ENCODE measurements around the gene COQ3.

The COQ3 gene

DNA sequence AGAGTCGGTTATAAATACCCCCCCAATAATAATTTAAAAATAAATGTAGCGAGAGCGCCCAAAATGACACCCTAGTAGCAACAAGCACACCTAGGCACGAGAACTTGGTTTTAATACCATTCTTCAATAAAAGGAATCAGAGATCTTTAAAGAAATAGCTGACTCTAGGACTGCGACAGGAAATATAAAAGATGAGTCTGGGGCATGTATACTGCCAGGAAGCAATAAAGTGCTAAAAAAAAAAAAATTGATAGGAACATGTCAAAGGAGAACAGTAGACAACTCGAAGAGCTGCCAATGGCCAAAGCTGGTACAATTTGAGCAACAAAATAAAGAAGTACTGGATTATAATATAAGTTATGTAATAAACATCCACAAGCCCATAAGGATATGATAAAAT lies 28.9 kb upstream of the COQ3 start:
- TF ChIP-seq POLR2AphosphoS5 (IDR thresholded peaks at IDR 0.05; ENCODE audit: low read depth, low read length) (no peak), POLR2A (IDR thresholded peaks at IDR 0.05; ENCODE audit: low read depth, low read length) (no peak), TAF1 (IDR thresholded peaks at IDR 0.05; ENCODE audit: borderline replicate concordance, low read depth, low read length) (no peak)
- DNase-seq (ENCODE audit: insufficient read length), result no peak
- FAIRE-seq, result no peak

DNA sequence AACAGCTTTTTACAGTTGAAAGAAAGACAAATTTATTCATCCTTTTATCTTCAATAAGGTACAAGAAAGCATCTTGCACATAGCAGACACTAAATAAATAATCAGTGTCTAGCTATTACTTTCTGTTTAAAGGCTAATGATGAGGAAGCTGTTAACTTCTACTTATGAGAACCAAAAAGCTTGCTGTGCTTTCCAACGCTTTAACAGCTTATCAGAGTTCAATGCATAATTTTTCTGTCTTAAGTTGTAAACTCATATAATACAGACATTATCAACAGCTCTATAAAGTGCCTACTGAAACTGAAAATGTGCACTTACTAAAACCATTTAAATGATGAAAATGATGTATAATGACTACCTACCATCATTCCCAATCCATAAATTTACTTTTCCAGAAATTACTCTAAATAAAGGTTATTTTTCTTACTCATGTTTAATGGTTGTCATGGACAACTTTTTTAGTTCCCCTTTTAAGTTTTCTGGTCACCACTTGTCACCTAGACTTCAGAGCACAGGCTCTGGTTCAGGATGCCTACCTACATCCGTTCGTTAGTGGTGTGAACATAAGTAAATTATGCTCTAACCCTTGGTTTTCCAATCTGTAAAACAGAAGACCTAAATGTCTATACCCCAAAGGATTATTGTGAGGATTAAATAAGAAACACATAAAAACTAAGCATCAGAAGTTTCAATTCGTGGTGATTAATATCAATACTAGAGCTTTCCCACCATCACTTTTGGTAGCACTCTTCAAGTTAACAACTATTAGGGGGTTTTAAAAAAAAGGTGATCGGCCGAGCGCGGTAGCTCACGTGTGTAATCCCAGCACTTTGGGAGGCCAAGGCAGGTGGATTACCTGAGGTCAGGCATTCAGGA lies 23.1 kb upstream of the COQ3 start:
- no peak for DNase-seq (ENCODE audit: insufficient read length)
- peak; percentile 66 for FAIRE-seq
- no peak for TF ChIP-seq POLR2AphosphoS5 (IDR thresholded peaks at IDR 0.05; ENCODE audit: low read depth, low read length)
- no peak for TF ChIP-seq TAF1 (IDR thresholded peaks at IDR 0.05; ENCODE audit: borderline replicate concordance, low read depth, low read length)
- no peak for TF ChIP-seq POLR2A (IDR thresholded peaks at IDR 0.05; ENCODE audit: low read depth, low read length)

DNA sequence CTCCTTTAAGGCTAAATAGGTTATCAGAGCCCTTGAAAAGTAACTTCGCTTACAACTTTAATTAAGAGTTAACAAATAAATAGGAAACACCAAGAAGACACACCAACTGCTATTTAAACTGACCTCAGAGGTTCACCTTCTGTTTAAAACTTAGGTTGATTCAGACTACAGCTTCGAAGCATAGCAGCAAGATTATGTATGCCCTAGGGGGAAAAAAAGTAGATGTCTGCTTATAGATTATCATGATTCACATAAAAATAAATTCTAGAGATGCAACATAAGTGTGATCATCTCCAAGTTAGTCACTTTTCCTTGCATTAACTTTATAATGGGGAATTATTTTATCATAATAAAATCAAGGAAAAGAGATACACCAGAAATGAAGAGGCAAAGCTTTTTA lies 22.2 kb upstream of the COQ3 start:
- DNase-seq (ENCODE audit: insufficient read length) (no peak), FAIRE-seq (no peak)
- TF ChIP-seq POLR2A (IDR thresholded peaks at IDR 0.05; ENCODE audit: low read depth, low read length), result no peak
- TF ChIP-seq TAF1 (IDR thresholded peaks at IDR 0.05; ENCODE audit: borderline replicate concordance, low read depth, low read length), result no peak
- TF ChIP-seq POLR2AphosphoS5 (IDR thresholded peaks at IDR 0.05; ENCODE audit: low read depth, low read length), result no peak

DNA sequence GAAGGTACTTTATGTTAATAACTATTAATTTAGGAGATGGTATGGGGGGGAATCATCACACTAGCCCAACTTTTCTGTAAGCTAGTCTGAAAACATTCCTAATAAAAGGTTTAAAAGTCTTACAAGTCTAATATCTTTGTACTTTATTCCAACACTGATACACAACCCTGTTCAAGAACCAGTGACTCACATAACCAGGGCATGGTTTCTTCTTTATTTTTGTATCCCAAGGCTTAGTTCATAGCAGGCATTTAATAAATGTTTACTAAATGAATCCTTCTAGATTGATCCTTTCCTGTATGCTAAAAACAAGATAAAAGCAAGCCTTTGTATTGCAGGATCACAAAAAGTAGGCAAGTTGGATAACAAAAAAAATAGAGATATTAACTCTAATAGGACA lies 21.5 kb upstream of the COQ3 start:
- no peak for TF ChIP-seq POLR2AphosphoS5 (IDR thresholded peaks at IDR 0.05; ENCODE audit: low read depth, low read length)
- no peak for TF ChIP-seq TAF1 (IDR thresholded peaks at IDR 0.05; ENCODE audit: borderline replicate concordance, low read depth, low read length)
- TF ChIP-seq POLR2A (IDR thresholded peaks at IDR 0.05; ENCODE audit: low read depth, low read length), result no peak
- FAIRE-seq (no peak), DNase-seq (ENCODE audit: insufficient read length) (no peak)

DNA sequence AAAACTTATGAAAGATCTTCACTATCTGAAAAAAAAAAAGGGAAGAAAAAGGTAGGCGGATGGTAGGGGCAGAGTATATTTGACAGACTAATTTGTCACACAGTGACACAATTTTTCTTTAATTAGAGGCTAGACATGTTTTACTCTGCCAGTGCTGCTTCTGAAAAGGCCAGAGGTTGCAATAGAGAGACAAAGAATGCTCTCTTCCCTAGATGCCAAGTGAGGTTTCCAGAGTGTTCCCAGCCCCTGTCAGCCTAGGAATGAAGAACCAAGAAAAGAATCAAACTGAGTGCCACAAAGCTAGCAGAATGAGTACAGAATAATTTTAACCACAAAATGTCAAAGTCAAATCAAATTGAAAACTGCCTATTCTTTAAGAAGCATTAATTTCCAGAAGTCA lies 18.1 kb upstream of the COQ3 start:
- FAIRE-seq (no peak), DNase-seq (ENCODE audit: insufficient read length) (no peak)
- TF ChIP-seq POLR2AphosphoS5 (IDR thresholded peaks at IDR 0.05; ENCODE audit: low read depth, low read length) (no peak), POLR2A (IDR thresholded peaks at IDR 0.05; ENCODE audit: low read depth, low read length) (no peak)

DNA sequence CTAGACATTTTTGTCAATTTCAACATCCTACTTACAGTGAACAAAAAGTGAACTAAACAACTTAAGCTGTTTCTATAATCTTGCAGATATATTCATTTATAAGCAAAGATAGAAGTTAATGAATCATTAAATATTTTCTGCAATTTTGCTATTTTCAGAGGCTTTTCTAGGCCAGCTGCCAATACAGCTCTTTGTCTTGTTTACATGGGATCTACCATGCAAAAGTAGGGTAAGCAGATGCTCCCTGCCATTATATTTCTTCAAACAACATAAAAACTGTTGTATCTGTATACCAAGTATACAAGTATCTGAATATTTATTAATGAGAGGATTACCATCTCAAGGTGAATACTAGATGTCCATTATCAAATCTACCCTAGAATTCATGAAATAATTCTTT lies 15.7 kb upstream of the COQ3 start:
- FAIRE-seq, result no peak
- TF ChIP-seq POLR2AphosphoS5 (IDR thresholded peaks at IDR 0.05; ENCODE audit: low read depth, low read length), result no peak
- TF ChIP-seq POLR2A (IDR thresholded peaks at IDR 0.05; ENCODE audit: low read depth, low read length), result no peak
- no peak for TF ChIP-seq TAF1 (IDR thresholded peaks at IDR 0.05; ENCODE audit: borderline replicate concordance, low read depth, low read length)

DNA sequence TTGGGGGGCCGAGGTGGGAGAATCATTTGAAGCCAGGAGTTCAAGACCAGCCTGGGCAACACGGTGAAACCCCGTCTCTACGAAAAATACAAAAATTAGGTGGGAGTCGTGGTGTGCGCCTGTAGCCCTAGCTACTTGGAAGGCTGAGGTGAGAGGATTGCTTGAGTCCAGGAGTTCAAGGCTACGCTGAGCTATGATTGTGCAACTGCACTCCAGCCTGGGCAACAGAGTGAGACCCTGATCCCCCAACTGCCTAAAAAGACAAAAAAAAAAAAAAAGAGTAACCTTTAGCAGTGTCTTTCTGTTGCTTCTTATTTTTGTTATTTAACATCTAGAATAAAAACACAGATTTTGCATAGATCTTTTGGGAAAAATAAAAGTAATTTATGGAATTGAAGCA lies 13.1 kb upstream of the COQ3 start:
- DNase-seq (ENCODE audit: insufficient read length), result no peak
- no peak for TF ChIP-seq POLR2AphosphoS5 (IDR thresholded peaks at IDR 0.05; ENCODE audit: low read depth, low read length)
- TF ChIP-seq POLR2A (IDR thresholded peaks at IDR 0.05; ENCODE audit: low read depth, low read length), result no peak
- no peak for TF ChIP-seq TAF1 (IDR thresholded peaks at IDR 0.05; ENCODE audit: borderline replicate concordance, low read depth, low read length)
- no peak for FAIRE-seq

More for the DNA sequence above, 15.7 kb upstream of the COQ3 start:
- DNase-seq (ENCODE audit: insufficient read length), result no peak

DNA sequence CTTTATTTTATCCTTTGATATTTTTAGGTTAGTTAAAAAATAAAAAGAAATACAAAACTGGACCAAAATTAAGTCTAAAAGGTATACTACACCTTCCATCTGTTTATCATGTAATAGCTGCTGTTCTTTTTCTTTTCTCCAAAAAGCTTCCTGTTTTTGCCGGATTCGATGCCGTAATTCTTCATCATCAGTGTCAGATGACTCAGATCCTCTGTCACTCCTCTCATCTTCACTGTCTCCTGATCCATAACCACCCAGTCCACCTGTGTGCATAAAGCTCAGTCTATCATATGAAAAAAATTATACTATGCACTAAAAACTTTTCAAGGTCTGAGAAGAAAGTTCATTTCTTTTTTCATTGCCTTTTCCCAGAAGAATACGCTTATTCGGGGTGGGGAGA lies 8.5 kb upstream of the COQ3 start:
- TF ChIP-seq POLR2AphosphoS5 (IDR thresholded peaks at IDR 0.05; ENCODE audit: low read depth, low read length), result no peak
- no peak for TF ChIP-seq TAF1 (IDR thresholded peaks at IDR 0.05; ENCODE audit: borderline replicate concordance, low read depth, low read length)
- no peak for TF ChIP-seq POLR2A (IDR thresholded peaks at IDR 0.05; ENCODE audit: low read depth, low read length)
- FAIRE-seq (no peak), DNase-seq (ENCODE audit: insufficient read length) (no peak)

DNA sequence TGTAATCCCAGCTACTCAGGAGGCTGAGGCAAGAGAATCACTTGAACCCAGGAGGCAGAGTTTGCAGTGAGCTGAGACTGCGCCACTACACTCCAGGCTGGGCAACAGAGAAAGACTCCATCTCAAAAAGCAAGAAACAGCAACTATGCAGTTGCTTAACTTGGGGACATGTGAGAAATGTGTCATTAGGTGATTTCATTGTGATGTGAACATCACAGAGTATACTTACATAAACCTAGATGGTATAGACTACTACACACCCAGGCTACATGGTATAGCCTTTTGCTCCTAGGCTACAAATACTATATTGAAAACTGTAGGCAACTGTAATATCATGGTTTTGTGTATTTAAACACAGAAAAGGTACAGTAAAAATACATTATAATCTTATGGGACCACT lies 3.3 kb upstream of the COQ3 start:
- FAIRE-seq (no peak), DNase-seq (ENCODE audit: insufficient read length) (no peak)
- TF ChIP-seq TAF1 (IDR thresholded peaks at IDR 0.05; ENCODE audit: borderline replicate concordance, low read depth, low read length) (no peak), POLR2AphosphoS5 (IDR thresholded peaks at IDR 0.05; ENCODE audit: low read depth, low read length) (no peak; the same call in 1 of the 2 replicates), POLR2A (IDR thresholded peaks at IDR 0.05; ENCODE audit: low read depth, low read length) (no peak)

DNA sequence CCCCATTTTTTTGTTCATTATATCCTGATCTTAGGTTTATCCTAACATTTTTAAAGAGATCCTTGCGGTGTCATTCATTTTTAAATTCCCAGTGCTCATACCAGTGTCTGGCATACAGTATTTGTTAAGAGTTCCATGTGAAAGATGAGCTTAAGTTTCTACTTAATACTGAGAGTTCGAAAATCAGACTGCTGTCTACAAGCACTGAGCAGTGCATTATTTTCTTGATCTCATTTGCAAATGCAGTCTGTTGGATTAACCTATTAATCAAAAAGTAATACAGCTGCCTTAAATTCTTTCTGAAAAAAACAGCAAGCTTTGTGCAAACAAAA lies 663 bp downstream of the COQ3 start:
- DNase-seq (ENCODE audit: insufficient read length) (no peak), FAIRE-seq (no peak)
- no peak for TF ChIP-seq POLR2A (IDR thresholded peaks at IDR 0.05; ENCODE audit: low read depth, low read length)
- no peak for TF ChIP-seq POLR2AphosphoS5 (IDR thresholded peaks at IDR 0.05; ENCODE audit: low read depth, low read length)
- no peak for TF ChIP-seq TAF1 (IDR thresholded peaks at IDR 0.05; ENCODE audit: borderline replicate concordance, low read depth, low read length)

DNA sequence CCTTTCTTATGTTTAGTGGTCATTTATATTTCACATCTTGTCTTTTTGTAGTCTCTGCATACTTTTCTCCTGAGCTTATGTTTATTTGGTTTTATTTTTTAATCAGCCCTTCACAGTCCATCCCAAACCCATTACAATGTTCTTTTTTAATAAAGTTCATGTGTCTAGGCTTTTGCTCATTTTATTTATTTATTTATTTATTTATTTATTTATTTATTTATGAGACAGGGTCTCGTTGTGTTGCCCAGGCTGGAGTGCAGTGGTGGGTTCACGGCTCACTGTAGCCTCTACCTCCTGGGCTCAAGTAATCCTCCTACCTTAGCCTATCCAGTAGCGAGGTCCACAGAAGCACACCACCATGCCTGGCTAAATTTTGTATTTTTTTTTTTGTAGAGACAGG lies 3.1 kb downstream of the COQ3 start:
- no peak for FAIRE-seq

DNA sequence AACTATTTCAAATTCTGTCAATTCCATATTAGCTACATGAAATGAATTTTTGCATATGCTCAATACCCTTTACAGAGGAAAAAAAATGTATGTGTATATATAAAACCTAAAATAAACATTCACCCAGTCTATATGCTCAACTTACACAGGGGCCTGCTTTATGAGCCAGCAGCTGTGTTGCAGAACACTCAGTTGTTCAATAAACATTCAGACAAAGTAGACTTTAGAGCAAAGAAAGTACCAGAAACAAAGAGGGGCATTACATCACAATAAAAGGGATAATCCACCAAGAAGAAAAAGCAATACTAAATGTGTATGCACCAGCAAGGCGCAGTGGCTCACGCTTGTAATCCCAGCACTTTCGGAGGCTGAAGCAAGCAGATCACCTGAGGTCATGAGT lies 9.5 kb downstream of the COQ3 start:
- no peak for FAIRE-seq
- TF ChIP-seq POLR2AphosphoS5 (IDR thresholded peaks at IDR 0.05; ENCODE audit: low read depth, low read length), result no peak
- no peak for TF ChIP-seq POLR2A (IDR thresholded peaks at IDR 0.05; ENCODE audit: low read depth, low read length)
- TF ChIP-seq TAF1 (IDR thresholded peaks at IDR 0.05; ENCODE audit: borderline replicate concordance, low read depth, low read length), result no peak

More for the DNA sequence above, 3.1 kb downstream of the COQ3 start:
- DNase-seq (ENCODE audit: insufficient read length), result no peak
- TF ChIP-seq POLR2A (IDR thresholded peaks at IDR 0.05; ENCODE audit: low read depth, low read length), result no peak
- no peak for TF ChIP-seq POLR2AphosphoS5 (IDR thresholded peaks at IDR 0.05; ENCODE audit: low read depth, low read length)

More for the DNA sequence above, 9.5 kb downstream of the COQ3 start:
- no peak for DNase-seq (ENCODE audit: insufficient read length)
